B cell (primary cell): ENCODE measurements around the gene UGT2B28. TPM values are rescaled to one million over a fixed set of nuclear protein-coding genes. Genes with fewer than 3 reads are reported as not detected.
"Not testable (repeated sequence)": the region's sequence is repeated elsewhere in the genome, so short reads cannot be mapped to it uniquely, and the experiment has no call there.

ENCODE experiments used
- ATAC-seq: fragments of 200-7000 bp; cut with Tn5 transposase; one replicate; pipeline ENCODE4 v1.10.0; 2021; ENCODE audit warnings: low read depth, mild to moderate bottlenecking, moderate number of reproducible peaks, moderate library complexity
- CTCF ChIA-PET: fragments of 350-600 bp; sonication (Branson Sonifier 250); formaldehyde crosslinking; loops from one replicate; lab custom pipeline; 2021; ENCODE audit warnings: antibody characterized with exemption, inconsistent platforms; lab: Charles Lee
- POLR2A ChIA-PET: fragments of 350-600 bp; sonication (Branson Sonifier 250); formaldehyde crosslinking; loops from one replicate; lab custom pipeline; 2021; ENCODE audit warnings: antibody characterized with exemption; lab: Charles Lee
- DNase-seq: peaks from one replicate; pipeline ENCODE4 v3.0.0; 2013
- H2AFZ ChIP-seq: 2 replicates; pipeline ENCODE4 v1.6.1; 2012; ENCODE audit warnings: mild to moderate bottlenecking, low read depth, low read length; ENCODE audit not compliant: insufficient read depth, poor library complexity, severe bottlenecking
- H3K27ac ChIP-seq, 2 donors: 1 replicate in 1 of 2; 2 replicates in 1 of 2; pipeline ENCODE4 v1.5.1; 2012 to 2013; ENCODE audit warnings: low read length in 2 of 2, mild to moderate bottlenecking in 2 of 2, moderate library complexity in 1 of 2
- H3K27me3 ChIP-seq, 4 experiments: fragments of 200-600 bp in 1 of 4; sonication (generic) in 1 of 4; replicated peaks in 1 of 4; 1 replicate in 2 of 4; 2 replicates in 2 of 4; pipeline versions ENCODE4 v1.6.1 to v1.7.0; 2013 to 2016; ENCODE audit warnings: low read length in 3 of 4, mild to moderate bottlenecking in 2 of 4, mixed read lengths in 1 of 4, moderate library complexity in 1 of 4; ENCODE audit not compliant: insufficient read depth in 4 of 4, control insufficient read depth in 3 of 4; ENCODE audit errors: control extremely low read depth in 1 of 4
- H3K36me3 ChIP-seq, 2 experiments: replicated peaks in 1 of 2; 1 replicate in 1 of 2; 2 replicates in 1 of 2; pipeline versions ENCODE4 v1.6.1 to v1.7.1; 2013; ENCODE audit warnings: low read length in 1 of 2; ENCODE audit not compliant: insufficient read depth in 2 of 2, control insufficient read depth in 1 of 2; ENCODE audit errors: control extremely low read depth in 1 of 2, extremely low read depth in 1 of 2
- H3K4me1 ChIP-seq, 2 donors: fragments of 200-600 bp in 1 of 2; sonication (generic) in 1 of 2; 1 replicate in 1 of 2; 2 replicates in 1 of 2; pipeline versions ENCODE4 v1.5.1 to v1.6.1; 2013 to 2017; ENCODE audit warnings: low read length in 2 of 2; ENCODE audit not compliant: control insufficient read depth in 2 of 2, insufficient read depth in 2 of 2
- H3K4me2 ChIP-seq: replicated peaks from 2 replicates; pipeline ENCODE3; 2012; ENCODE audit warnings: mild to moderate bottlenecking, low read depth, low read length; ENCODE audit not compliant: poor library complexity, severe bottlenecking
- H3K4me3 ChIP-seq, 5 experiments: fragments of 200-600 bp in 1 of 5; sonication (generic) in 1 of 5; 1 replicate in 3 of 5; 2 replicates in 2 of 5; pipeline versions ENCODE4 v1.5.1 to v1.7.0; 2011 to 2016; ENCODE audit warnings: low read length in 4 of 5, mild to moderate bottlenecking in 4 of 5, low read depth in 2 of 5, control low read depth in 1 of 5, moderate library complexity in 1 of 5; ENCODE audit not compliant: insufficient read depth in 1 of 5; ENCODE audit errors: control extremely low read depth in 1 of 5, extremely low read depth in 1 of 5
- H3K79me2 ChIP-seq: fragments of 200-600 bp; sonication (generic); one replicate; pipeline ENCODE4 v1.6.0; 2016; ENCODE audit warnings: low read length; ENCODE audit not compliant: control insufficient read depth, insufficient read depth
- H3K9ac ChIP-seq: fragments of 200-600 bp; sonication (generic); 2 replicates; pipeline ENCODE4 v1.6.1; 2017; ENCODE audit warnings: mild to moderate bottlenecking, low read length, moderate library complexity
- H3K9me3 ChIP-seq, 3 donors: one replicate each; pipeline versions ENCODE4 v1.6.1 to v1.7.1; 2013; ENCODE audit warnings: low read length in 2 of 3; ENCODE audit not compliant: control insufficient read depth in 2 of 3, insufficient read depth in 1 of 3; ENCODE audit errors: control extremely low read depth in 1 of 3
- H4K20me1 ChIP-seq: 2 replicates; pipeline ENCODE4 v1.6.0; 2012; ENCODE audit warnings: mild to moderate bottlenecking, low read length; ENCODE audit not compliant: insufficient read depth, control insufficient read depth, poor library complexity, severe bottlenecking
- H3K27ac Mint-ChIP-seq: one replicate; pipeline ENCODE4 v1.8.0; 2021; ENCODE audit warnings: mixed read lengths
- H3K27me3 Mint-ChIP-seq: one replicate; pipeline ENCODE4 v1.8.0; 2021; ENCODE audit warnings: mixed read lengths
- H3K4me1 Mint-ChIP-seq: one replicate; pipeline ENCODE4 v1.8.0; 2021; ENCODE audit warnings: mixed read lengths
- H3K4me3 Mint-ChIP-seq: one replicate; pipeline ENCODE4 v1.8.0; 2021; ENCODE audit warnings: mixed read lengths
- H3K9me3 Mint-ChIP-seq: one replicate; pipeline ENCODE4 v1.8.0; 2022; ENCODE audit warnings: mixed read lengths; ENCODE audit not compliant: insufficient read depth
- EZH2 ChIP-seq: IDR thresholded peaks from 2 replicates; pipeline ENCODE4 v1.6.1; 2012; ENCODE audit warnings: borderline replicate concordance, low read depth, mild to moderate bottlenecking, moderate library complexity, low read length; ENCODE audit not compliant: insufficient read depth, poor library complexity, severe bottlenecking
- WGBS: methylation state at CpG from one replicate; pipeline ENCODE4 v1.1.5; 2013; ENCODE audit warnings: missing lambda C conversion rate; ENCODE audit not compliant: insufficient coverage; 5-methylcytosine and 5-hydroxymethylcytosine counted together
- intact Hi-C: fragments of 100-400 bp; cut with micrococcal nuclease; formaldehyde crosslinking; loops from one replicate; pipeline ENCODE4 v1.10.0; 2022
- polyA plus RNA-seq: library from polyadenylated mRNA; depleted of rRNA; stranded (reverse); fragments of >200 nt; gene quantifications from 2 replicates; pipeline ENCODE4 v1.2.3, GENCODE V29; 2012
- total RNA-seq, 2 donors: library from RNA; stranded (reverse); fragments of 120-200 nt in 1 of 2; gene quantifications; 1 replicate in 1 of 2; 2 replicates in 1 of 2; pipeline versions ENCODE4 v1.2.3 to v1.2.4, GENCODE V29; 2013 to 2022
- TF ChIP-seq, protein P1 (sequence below): fragments of 200-600 bp; IDR thresholded peaks from one replicate; pipeline ENCODE4 v1.8.0; 2022; ENCODE audit warnings: antibody characterized with exemption, mild to moderate bottlenecking

UGT2B28 gene
- total and polyA plus RNA-seq, 2 donors (not counting 1 experiment from before 2014, with no cell fraction given) = not detected

DNA sequence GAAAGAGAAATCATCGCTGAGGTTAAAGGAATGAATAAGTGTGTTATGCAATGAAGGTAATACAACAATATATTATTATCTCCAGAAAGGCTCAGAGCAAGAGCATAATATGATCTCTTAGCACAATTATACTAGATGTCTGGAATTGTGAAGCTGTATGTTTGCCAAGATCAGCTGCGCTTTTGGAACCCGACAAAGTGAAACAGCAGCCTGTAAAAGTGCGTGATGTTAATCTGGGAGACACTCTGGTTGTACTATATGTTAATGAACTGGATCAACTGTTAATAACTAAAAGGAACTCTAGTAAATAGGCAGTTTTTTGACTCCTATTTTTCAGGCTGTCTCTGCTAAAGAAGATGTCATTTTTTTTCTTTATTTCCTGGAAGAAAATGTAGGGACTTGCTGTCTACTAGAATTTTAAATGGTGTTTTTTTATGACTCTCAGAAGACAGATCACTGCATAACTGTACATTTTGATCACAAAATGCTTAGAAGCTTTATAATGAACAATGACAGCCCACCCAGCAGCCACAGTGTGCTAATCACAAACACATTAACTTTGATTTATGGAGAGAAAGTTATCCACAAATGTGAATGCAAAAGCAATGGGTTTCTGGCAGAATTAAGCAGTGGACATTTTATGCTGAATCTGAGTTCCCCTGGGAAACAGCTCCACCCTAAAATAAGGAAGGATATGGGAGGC is 50.2 kb downstream of the UGT2B28 start:
- Histone ChIP-seq H4K20me1 (no peaks in the 10 kb centered on the region), H3K27ac (no peak overlapping the region), H2AFZ (no peak overlapping the region), H3K4me1 (no peaks in the 10 kb centered on the region), H3K9ac (no peak overlapping the region), H3K9me3 (no peaks in the 10 kb centered on the region), H3K36me3 (no peaks in the 10 kb centered on the region), H3K4me2 (no peak overlapping the region), H3K4me3 (no peak overlapping the region), H3K27me3 (no peaks in the 10 kb centered on the region), H3K79me2 (no peaks in the 10 kb centered on the region)
- ChIA-PET POLR2A (no interaction called here), CTCF (no interaction called here)
- 100% methylated on average over 3 of the region's 4 CpGs for WGBS
- Mint-ChIP-seq H3K27ac (no peak overlapping the region), H3K4me1 (no peaks in the 10 kb centered on the region), H3K4me3 (no peak overlapping the region), H3K9me3 (peaks cover 6% of the 10 kb centered on the region), H3K27me3 (no peaks in the 10 kb centered on the region)
- DNase-seq (no peak), ATAC-seq (no peak)
- intact Hi-C loops = no loop called here
- no peak for TF ChIP-seq EZH2
- TF ChIP-seq, protein P1, sequence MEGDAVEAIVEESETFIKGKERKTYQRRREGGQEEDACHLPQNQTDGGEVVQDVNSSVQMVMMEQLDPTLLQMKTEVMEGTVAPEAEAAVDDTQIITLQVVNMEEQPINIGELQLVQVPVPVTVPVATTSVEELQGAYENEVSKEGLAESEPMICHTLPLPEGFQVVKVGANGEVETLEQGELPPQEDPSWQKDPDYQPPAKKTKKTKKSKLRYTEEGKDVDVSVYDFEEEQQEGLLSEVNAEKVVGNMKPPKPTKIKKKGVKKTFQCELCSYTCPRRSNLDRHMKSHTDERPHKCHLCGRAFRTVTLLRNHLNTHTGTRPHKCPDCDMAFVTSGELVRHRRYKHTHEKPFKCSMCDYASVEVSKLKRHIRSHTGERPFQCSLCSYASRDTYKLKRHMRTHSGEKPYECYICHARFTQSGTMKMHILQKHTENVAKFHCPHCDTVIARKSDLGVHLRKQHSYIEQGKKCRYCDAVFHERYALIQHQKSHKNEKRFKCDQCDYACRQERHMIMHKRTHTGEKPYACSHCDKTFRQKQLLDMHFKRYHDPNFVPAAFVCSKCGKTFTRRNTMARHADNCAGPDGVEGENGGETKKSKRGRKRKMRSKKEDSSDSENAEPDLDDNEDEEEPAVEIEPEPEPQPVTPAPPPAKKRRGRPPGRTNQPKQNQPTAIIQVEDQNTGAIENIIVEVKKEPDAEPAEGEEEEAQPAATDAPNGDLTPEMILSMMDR = no peak

DNA sequence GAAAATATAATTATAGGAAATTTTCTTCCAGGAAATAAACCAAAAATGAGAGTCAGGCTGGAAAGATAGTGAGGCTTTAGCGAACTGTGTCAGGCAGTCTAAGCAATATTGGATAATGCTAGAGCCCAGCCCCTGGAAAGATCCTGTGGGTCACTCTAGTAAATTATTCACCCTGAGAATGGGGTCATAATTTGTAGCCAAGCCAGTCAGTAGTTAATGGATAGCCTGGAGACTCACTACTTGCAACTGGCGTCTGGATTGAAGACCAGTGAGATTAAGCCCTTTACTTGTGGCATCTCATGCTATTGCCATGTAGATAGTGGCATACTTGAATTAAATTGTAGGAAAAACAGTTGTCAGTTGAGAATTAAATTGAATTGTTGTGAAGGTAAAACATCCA is 51.0 kb downstream of the UGT2B28 start:
- H3K27me3 ChIP-seq, H3K9me3 Mint-ChIP-seq, H4K20me1 ChIP-seq, ATAC-seq, DNase-seq, H3K4me1 ChIP-seq, H3K79me2 ChIP-seq, H3K9me3 ChIP-seq, CTCF ChIA-PET, H3K4me2 ChIP-seq, H3K27me3 Mint-ChIP-seq, H3K4me3 Mint-ChIP-seq, H3K4me3 ChIP-seq, intact Hi-C loops, H3K27ac ChIP-seq, H3K36me3 ChIP-seq, POLR2A ChIA-PET, H2AFZ ChIP-seq, H3K4me1 Mint-ChIP-seq, H3K27ac Mint-ChIP-seq, H3K9ac ChIP-seq: not testable (repeated sequence)
- 96% methylated on average over 2 of the region's 2 CpGs for WGBS

DNA sequence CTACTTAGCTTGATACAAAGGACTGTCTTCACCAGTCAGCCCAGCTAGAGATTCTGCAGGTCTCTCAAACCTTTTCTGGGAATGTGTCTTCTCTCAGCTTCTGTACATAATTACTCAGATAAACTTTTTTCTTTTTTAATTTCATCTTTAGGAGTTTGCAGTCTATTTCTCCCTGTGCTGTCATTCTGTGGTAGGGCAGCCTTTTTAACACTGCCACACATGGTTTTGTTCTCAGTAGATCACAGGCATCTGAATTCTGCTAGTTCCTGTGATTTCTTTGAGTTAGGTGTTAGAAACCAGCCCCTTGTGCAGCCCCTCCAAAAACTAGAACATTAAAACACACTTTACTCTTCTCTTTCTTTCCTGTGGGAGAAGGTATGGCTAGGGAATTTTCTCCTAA is 55.2 kb downstream of the UGT2B28 start:
- H4K20me1 ChIP-seq, H3K27ac ChIP-seq, POLR2A ChIA-PET, H3K4me1 ChIP-seq, H3K4me3 ChIP-seq, H3K9me3 ChIP-seq, H3K27me3 Mint-ChIP-seq, H3K4me1 Mint-ChIP-seq, H3K9me3 Mint-ChIP-seq, H3K27me3 ChIP-seq, H3K4me3 Mint-ChIP-seq, H3K4me2 ChIP-seq, H3K27ac Mint-ChIP-seq, H3K9ac ChIP-seq, H2AFZ ChIP-seq, DNase-seq, intact Hi-C loops, H3K36me3 ChIP-seq, ATAC-seq, H3K79me2 ChIP-seq, CTCF ChIA-PET: not testable (repeated sequence)
